ENCODE measurements around the gene SPNS3. TPM values are rescaled to one million over a fixed set of nuclear protein-coding genes. Genes with fewer than 3 reads are reported as not detected.

The SPNS3 gene
- total RNA-seq, 1 experiment from 2014 or later, result not detected

DNA sequence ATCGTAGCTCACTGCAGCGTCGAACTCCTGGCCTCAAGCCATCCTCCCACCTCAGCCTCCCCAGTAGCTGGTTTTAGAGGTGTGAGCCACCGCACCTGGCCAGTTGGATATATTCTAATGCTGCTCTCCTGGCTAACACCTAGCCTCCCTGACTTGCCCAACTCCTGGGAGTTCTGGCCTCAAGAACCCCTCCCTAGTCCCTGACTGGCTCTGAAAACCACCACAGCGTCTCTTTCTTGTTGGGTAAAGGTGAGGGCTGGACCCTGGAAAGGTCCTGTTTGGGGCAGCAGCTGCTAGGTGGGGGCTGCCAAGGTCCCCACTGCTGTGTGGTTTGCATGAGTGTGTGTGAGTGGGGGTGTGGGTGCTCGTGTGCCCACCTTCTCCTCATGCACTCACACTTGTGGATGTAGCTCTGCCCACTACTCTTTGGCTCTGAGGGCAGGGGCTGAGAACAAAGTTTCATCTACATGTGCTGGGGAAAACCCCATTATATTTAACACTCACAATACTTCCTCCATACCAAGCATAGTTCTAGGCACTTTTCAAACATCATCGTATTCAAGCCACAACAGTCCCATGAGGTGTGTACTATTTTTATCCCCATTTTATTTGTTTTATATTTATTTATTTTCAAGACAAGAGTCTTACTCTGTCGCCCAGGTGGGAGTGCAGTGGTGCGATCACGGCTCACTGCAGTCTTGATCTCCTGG is 7.1 kb upstream of the SPNS3 start:
- DNase-seq (ENCODE audit: extremely low read depth, low read depth), result no peak

DNA sequence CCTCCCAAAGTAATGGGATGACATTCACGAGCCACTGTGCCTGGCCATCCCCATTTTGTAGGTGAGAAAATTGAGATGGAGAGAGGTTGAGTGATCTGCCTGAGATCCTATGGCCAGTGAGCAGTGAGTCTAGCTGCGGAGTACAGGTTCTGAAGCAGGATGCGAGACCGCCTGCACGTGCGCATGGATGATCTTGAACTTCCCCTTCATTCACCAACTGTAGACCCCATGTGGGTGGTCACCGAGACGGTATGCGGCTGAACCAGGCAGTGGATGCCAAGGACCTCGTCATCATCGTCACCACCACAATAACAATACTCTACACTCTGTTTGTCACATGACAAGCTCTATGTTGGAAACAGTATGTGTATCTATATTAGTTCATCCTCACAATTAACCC is 6.2 kb upstream of the SPNS3 start:
- no peak for DNase-seq (ENCODE audit: extremely low read depth, low read depth)

DNA sequence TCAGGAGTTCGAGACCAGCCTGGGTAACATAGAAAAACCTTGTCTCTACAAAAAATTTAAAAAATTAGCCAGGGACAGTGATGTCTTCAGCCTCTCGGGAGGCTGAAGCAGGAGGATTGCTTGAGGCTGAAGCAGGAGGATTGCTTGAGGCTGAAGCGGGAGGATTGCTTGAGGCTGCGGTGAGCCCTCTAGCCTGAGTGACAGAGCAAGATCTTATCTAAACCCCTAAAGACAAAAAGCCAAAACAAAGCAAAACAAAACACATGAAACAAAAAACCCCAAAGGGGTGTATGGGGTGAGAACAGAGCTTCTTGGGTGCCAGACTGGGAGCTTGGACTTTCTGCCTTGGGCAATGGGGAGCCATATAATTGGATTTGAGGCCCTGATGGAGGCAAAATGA is 2.6 kb downstream of the SPNS3 start:
- DNase-seq (ENCODE audit: extremely low read depth, low read depth), result no peak

DNA sequence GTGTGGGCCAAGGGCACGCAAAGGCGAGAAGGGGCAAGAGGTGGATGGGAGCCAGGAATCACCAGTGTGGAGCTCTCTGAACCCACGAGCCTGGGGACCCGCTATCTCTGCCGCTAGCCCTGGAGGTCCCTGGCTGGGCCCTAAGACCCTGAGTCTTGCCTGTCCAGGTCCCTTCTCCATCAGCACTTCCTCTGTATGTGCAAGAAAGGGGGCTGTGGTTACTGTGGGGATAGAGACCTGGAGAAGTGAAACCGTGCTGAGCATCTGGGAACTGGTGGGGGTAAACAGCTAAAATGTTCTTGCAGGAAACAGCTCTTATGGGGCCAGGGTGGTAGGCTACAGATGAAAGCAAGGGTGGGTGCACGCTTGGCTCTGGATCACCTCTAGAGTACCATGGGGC is 3.1 kb downstream of the SPNS3 start:
- DNase-seq (ENCODE audit: extremely low read depth, low read depth), result no peak

DNA sequence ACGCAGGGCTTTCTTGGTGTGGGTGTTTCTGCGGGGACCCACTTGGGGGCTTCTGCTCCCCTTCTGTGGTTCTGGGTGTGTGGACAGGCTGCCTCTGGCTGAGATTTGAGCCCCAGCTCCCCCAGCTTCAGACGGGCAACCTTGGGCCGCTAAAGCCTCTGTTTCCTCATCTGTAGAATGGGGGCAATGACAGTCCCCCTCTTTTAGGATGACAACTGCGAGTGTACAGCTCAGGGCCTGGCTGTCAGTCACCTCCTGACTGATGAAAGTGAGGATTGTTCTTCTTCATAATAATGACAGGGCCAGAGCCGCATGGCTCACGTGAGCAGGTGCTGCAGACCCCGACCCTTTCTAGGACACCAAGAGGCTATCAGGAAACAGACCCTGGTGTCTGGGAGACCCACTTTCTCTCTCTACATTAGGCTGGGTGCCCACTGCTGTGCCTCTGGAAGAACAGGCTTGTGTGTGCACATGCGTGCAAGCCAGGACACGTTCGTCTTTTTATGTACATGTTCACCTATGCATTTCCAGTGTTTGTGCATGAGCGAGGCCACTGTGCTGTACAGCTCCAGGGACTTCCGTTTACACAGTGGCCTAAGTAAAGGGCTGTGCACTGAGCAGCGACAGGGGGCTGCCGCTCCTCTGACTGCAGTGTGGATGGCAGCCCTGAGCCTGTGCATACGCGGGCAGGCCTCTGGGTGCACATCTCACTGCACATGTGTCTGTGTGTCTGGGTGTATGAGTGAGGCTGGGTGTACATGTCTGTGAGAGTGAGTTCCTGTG is 4.6 kb downstream of the SPNS3 start:
- no peak for DNase-seq (ENCODE audit: extremely low read depth, low read depth)

DNA sequence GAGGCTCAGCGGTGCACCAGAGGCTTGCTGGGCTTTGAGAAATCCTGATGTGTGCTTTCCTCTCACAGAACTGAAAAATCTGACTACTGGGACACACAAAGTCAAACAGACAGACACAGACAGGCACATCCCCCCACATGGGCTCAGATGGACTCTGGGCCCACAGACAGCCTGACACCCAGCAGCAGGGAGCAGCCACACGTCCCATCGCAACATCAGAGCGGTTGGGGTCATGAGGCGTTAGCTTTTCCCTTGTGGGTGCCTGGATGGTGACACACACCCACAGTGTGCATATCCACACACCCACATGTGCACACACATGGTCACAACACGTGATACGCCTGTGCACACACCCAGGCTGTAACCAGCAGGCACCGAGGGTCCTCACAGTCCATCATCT is 6.3 kb downstream of the SPNS3 start:
- no peak for DNase-seq (ENCODE audit: extremely low read depth, low read depth)

DNA sequence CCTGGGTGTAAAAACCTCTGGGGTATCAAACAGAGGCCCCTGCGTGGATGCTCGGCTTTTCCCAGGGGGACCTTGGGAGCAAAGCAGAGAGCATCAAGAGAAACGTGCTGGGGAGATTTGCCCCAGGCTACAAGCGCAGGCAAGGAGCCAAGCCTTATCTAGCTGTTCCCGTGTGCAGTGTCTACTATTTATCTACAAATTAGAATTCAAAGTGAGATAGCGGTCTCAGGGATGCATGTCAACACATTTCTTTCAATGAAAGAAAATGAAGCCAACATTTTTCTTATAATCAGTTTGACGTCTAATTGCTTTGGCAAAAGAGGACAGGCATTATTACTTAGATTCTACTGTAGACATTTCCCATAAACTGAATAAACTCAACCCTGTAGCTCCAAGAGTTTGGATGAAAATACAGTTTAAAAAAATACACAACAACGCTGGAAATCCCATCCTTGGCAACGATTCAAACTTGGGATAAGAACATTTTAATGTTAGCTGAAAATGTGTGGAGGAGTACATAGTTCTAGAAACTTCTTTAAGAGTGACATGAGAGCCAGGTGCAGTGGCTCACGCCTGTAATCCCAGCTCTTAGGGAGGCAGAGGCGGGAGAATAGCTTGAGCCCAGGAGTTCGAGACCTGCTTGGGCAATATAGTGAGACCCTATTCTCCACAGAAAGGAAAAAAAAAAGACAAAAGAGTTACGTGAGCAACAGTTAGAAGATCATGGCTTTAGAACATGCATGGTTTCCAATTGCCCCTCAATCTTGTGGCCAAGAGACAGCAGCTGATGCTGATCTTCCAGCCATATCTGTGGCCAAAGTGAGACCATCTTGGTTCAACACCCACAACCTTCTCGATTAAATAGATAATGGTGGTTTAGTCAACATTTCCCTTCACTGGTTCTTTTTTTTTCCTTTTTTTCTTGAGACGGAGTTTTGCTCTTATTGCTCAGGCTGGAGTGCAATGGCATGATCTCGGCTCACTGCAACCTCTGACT is 7.2 kb downstream of the SPNS3 start:
- no peak for DNase-seq (ENCODE audit: extremely low read depth, low read depth)

DNA sequence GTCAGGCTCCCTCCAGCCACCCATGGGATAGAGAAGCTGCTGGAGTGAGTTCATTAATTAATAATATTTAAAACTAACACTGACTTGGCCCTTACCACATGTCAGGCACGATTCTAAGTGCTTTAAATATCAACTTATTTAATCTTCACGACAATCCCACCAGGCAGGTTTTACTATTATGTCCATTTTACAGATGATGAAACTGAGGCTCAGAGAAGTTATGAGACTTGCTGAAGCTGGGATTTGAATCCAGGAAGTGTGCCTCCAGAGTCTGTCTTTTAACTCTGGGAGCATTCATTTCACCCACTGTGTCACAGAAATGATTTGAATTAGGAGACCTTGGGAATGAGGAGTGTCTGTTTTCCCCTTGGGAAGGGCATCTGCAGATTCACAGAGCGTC is 8.8 kb downstream of the SPNS3 start:
- no peak for DNase-seq (ENCODE audit: extremely low read depth, low read depth)

DNA sequence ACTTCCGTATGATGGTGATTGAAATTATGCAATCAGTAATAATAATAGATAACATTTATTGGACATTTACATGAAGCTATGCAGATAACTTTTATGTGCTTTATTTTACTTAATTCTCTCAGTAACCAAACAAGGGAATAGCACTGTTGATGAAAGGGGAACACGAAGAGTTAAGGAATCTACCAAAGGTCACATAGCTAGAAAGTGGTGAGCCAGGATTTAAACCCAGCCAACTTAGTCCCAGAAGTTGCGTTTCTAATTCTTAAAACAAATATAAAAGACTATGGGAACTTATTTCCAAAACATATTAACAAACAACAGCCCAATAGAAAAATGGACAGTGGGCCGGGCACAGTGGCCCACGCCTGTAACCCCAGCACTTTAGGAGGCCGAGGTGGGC is 9.7 kb downstream of the SPNS3 start:
- no peak for DNase-seq (ENCODE audit: extremely low read depth, low read depth)

DNA sequence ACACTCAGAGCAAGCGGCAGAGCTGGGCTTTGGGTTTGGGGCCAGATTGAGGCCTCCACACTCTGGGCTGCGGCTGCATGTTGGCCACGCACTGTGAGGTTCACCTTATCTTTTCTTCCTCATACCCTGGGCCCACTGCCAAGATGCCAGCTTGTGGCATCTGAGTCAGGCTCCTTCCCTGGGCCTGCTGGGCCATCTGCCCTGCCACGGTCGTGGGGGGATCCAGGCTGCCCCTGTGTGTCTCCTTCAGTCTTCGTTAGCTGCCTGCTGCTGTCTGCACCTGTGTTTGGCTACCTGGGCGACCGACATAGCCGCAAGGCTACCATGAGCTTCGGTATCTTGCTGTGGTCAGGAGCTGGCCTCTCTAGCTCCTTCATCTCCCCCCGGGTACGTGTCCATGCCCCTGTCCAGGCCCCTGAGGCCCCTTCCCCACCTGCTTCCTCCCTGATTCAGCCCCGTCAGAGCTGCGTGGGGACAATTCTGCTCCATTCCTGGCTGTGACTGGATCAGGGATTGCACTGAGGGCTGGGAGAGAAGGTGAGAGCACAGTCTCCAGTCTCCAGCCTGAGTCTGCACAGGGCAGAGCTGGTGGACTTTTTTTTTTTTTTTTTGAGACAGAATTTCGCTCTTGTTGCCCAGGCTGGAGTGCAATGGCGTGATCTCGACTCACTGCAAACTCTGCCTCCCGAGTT is 11.2 kb downstream of the SPNS3 start:
- DNase-seq (ENCODE audit: extremely low read depth, low read depth), result no peak

DNA sequence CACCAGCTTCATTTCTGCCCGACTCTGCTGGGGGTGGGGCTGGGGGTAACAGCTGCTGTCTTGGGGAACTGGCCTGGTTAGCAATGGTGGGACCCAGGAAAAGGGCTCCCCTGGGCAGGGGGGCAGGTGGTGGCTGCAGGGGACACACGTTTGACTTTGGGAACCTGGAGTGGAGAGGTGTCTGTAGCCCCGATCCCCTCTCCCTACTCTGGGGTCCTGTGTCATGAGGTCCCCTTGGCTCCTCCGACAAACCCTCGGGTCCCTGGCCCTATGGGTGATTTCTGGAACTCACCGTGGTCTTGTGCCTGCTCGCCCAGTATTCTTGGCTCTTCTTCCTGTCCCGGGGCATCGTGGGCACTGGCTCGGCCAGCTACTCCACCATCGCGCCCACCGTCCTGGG is 12.0 kb downstream of the SPNS3 start:
- no peak for DNase-seq (ENCODE audit: extremely low read depth, low read depth)

DNA sequence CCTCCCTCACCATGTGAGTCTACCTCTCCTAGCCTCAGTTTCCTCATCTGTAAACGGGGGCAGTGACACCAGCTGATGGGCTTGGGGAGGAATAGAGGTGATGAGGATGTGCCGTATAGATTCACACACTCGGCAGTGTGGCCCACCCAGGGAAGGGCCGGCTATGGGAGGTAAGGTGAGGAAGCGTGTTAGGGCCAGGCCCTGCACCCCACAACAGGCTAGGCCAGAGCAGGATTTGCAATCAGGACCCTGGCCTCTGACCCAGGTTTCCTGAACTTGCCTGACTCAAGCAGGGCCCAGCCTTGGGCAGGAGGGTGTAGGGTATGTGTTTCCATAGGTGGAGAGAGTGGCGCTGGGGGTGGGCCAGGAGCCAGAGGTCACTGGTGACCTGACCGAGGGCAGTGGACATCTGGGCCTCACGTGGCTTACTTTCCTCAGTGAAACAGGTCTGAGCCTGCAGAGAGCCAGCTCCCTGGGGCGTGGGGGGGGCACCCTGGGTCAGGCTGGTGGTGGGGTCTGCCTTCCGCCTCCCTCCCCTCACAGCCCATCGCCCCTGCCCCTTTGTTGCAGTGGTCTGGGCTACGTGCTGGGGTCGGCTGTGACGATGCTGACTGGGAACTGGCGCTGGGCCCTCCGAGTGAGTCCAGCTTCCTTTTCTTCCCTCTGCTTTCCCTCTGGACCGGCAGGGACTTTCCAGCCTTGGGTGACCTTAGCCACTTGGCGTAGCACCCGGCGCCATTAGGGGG is 12.8 kb downstream of the SPNS3 start:
- no peak for DNase-seq (ENCODE audit: extremely low read depth, low read depth)

DNA sequence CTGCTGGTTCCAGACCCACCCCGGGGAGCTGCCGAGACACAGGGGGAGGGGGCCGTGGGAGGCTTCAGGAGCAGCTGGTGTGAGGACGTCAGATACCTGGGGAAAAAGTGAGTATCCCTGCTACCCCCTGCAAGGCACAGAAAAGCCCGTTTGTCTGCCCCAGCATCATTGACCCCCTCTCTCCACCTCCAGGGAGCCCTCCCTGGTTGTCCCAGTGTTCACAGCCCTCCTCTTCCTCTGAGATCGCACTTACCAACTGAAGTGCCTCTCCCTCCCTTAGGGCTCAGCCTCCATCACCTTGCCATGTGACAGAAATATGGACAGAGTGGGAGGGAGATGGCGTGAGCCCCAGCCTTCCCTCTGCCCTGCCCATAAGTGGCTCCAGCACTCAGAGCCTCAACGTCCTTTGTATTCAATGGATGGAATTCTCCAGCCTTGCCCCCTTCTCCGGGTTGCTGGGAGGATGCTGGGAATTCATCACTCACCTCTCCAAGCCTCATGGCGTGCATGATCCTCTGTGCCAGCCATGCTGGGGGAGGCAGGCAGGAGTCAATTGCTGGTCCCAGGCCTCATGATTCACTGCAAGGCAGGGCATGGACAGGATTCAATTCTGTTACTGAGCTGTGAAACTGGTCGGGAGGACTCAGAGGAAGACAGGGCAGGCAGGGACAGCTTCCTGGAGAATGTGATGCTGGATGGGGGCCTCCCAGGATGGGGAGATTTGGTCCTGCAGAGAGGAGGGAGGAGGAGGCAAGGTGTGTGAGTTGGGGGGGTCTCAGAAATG is 14.6 kb downstream of the SPNS3 start:
- no peak for DNase-seq (ENCODE audit: extremely low read depth, low read depth)

DNA sequence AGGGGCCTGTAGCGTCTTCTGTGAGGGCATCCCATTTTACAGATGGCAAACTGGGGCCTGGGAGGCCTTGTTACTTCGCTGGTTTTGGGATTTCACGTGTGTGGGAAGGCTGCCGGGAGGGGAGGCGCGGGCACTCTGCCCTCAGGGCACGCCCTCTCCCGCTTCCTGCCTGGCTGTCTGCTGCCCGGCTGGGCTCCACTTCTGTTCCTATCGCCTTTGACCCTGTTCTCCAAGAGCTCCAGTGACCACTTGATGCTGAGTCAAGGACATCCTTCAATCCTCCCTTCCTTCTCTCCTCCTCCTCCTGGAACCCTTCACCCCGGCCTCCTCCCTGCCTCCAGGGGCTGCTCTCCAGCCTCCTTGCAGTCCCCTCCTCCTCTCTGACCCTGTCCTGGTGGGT is 16.0 kb downstream of the SPNS3 start:
- DNase-seq (ENCODE audit: extremely low read depth, low read depth), result no peak

DNA sequence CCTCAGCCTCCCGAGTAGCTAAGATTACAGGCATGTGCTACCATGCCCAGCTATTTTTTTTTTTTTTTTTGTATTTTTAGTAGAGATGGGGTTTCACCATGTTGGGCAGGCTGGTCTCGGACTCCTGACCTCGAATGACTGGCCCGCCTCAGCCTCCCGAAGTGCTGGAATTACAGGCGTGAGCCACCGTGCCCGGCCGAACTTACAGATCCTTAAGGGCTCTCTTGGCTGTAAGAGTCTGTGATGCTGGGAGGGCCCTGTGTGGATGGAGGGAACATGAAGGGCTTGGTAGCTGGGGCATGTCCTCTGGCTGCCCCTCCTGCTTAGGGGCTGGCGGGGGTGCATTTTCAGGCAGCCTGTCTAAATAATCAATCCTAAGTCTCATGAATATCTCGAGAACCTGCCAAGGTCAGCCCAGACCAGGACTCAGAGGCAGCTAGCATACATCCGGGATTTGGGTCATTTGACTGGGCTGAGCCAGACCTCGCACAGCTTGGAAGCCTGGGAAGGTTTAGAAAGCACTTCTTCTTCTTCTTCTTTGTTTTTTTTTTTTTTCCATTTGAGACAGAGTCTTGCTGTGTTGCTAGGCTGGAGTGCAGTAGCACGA is 17.1 kb downstream of the SPNS3 start:
- no peak for DNase-seq (ENCODE audit: extremely low read depth, low read depth)

DNA sequence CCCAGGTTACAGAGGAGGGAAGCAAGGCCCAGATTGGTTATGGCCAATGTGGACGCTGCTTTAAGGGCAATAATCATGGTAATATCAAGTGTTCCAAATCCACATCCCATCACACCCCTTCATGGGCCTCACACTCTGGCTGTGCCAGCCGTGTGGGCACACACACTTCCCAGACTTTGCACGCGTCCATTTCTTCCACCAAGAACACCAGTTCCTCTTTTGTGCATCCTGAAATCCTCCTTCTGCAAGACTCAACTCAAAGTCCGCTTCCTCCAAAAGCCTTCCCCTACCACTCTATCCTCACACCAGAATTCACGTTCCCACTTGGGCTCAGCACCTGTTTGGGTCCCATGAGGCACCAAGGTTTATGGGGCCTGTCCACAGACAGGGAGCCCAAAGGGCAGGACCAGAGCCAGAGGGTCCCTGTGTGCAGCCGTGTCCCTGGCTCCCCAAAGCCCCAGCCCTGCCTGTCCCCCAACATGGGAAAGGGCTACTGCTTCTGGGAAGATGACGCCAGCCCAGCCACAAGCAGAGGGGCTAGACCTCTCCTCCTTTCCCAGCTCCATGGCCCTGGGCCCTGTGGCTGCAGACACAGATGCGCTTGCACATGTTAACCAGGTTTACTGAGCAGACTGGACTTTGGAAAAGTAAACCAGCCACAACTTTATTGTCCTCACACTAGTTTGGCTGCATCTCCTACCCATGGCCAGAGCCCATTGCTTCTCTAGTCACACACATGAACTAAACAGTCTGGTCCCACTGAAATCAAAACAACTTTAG is 20.3 kb downstream of the SPNS3 start:
- no peak for DNase-seq (ENCODE audit: extremely low read depth, low read depth)

DNA sequence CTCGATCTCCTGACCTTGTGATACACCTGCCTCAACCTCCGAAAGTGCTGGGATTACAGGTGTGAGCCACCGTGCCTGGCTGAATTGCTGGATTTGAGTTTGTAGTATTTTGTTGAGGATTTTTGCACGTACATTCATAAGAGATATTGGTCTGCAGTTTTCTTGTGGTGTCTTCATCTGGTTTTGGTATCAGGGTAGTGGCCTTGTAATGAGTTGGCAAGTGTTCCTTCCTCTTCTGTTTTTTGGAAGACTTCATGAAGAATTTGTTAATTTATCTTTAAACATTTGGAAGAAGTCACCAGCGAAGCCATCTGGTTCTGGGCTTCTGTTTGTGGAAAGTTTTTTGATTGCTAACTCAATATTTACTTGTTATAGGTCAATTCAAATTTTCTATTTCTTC is 26.9 kb downstream of the SPNS3 start:
- no peak for DNase-seq (ENCODE audit: extremely low read depth, low read depth)

Data from NCI-H460 (cell line).